Subcutaneous adipose tissue (tissue), 4 donors: ENCODE measurements around the gene FBXO42. TPM values are rescaled to one million over a fixed set of nuclear protein-coding genes. Genes with fewer than 3 reads are reported as not detected.

Source experiments
- total RNA-seq, 4 donors: library from RNA; depleted of rRNA; stranded (reverse); fragments of >200 nt; gene quantifications; one replicate each; pipeline ENCODE4 v1.1.0, GENCODE V29; 2016
- TF ChIP-seq, protein P1 (sequence below): fragments of 450-650 bp; IDR thresholded peaks from one replicate; pipeline ENCODE4 v1.5.1; 2016; ENCODE audit warnings: low read depth, mild to moderate bottlenecking, control low read depth, antibody characterized with exemption, moderate library complexity

Gene FBXO42
- total RNA-seq, 4 donors from 2014 or later: 21.4 to 26.9 (median 23.6) TPM

GRCh38 chr1:16224472-16224871 lies 127.8 kb downstream of the FBXO42 start:
- TF ChIP-seq, protein P1, sequence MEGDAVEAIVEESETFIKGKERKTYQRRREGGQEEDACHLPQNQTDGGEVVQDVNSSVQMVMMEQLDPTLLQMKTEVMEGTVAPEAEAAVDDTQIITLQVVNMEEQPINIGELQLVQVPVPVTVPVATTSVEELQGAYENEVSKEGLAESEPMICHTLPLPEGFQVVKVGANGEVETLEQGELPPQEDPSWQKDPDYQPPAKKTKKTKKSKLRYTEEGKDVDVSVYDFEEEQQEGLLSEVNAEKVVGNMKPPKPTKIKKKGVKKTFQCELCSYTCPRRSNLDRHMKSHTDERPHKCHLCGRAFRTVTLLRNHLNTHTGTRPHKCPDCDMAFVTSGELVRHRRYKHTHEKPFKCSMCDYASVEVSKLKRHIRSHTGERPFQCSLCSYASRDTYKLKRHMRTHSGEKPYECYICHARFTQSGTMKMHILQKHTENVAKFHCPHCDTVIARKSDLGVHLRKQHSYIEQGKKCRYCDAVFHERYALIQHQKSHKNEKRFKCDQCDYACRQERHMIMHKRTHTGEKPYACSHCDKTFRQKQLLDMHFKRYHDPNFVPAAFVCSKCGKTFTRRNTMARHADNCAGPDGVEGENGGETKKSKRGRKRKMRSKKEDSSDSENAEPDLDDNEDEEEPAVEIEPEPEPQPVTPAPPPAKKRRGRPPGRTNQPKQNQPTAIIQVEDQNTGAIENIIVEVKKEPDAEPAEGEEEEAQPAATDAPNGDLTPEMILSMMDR: no peak

DNA sequence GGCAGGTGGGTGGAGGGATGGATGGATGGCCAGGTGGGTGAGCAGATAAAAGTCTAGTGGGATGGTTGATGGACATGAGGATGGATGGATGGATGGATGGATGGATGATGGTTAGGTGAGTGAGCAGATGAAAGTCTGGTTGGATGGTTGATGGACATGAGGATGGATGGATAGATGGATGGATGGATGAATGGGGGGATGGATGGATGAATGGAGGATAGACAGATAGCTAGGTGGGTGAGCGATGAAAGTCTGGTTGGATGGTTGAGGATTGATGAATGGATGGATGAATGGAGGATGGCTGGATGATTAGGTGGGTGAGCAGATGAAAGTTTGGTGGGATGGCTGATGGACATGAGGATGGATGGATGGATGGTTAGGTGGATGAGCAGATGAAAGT lies 130.8 kb downstream of the FBXO42 start:
- TF ChIP-seq, protein P1: no peak

GRCh38 chr1:16219968-16220500 lies 132.2 kb downstream of the FBXO42 start:
- TF ChIP-seq, protein P1: no peak

DNA sequence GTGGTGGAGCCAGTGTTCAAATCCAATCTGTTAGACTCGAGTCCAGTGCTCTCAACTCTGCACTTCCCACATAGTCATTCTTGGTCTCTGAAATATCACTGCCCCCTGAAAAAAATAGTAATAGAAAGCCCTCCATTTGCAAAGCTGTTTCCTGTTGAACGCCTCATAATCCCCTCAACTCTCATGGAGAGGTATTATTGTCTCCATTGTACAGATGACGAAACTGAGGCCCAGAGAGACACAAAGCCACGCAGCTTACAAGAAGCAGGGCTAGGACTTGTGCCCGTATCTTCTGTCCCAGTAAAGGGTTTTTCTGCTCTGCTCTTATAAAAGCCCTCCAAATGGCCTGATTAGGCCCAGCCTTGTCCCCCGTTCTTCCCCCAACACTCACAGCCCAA lies 133.6 kb downstream of the FBXO42 start:
- TF ChIP-seq, protein P1: no peak

DNA sequence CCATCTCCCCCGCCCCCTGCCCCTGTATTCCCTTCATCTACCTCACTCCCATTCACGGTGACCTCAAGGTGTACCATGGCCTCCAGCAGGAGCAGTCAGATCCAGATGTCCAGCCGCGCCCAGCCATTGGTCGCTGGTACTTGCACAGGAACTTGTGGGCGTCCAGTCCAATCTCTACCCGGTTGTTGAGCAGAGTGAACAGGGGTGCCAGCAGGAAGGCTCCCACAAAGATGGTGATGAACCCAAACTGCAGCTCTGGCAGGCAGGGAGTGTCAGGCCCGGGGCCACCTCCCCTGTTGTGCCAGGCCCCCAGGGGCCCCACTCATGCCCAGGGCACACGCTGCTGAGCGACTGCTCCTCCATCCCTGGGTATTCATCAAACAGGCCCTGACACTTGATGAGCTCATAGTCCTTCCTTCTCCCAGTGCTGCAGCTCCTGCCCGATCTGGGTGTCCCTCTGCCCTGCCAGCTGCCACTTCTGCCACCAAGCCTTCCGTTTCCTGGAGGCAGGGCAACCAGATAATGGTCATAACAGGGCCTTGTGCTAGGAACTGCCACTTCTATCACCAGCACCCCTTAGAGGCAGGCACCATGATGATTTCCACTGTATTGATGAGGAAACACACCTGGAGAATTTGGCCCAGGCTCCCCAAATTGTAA lies 134.1 kb downstream of the FBXO42 start:
- TF ChIP-seq, protein P1: no peak

- TF ChIP-seq, protein P1: no peak
These were observed 135.1 kb downstream of the FBXO42 start for GRCh38 chr1:16217061-16217785.
